Smooth muscle cell (in vitro differentiated cells): ENCODE results near the gene LCN6. TPM values are rescaled to one million over a fixed set of nuclear protein-coding genes. Genes with fewer than 3 reads are reported as not detected.

Experiments
- DNase-seq: peaks from one replicate; lab custom pipeline; 2025; ENCODE audit not compliant: unreplicated experiment; lab: John Stamatoyannopoulos, UW
- H2AFZ ChIP-seq: fragments of 200-600 bp; sonication (generic); 2 replicates; pipeline ENCODE4 v1.6.0; 2016; ENCODE audit warnings: antibody characterized with exemption, low read depth, mild to moderate bottlenecking
- H3F3A ChIP-seq: fragments of 200-600 bp; sonication (generic); 2 replicates; pipeline ENCODE4 v1.6.0; 2017; ENCODE audit warnings: antibody characterized with exemption, low read depth
- H3K27ac ChIP-seq: fragments of 200-600 bp; sonication (generic); 2 replicates; pipeline ENCODE4 v1.5.1; 2016; ENCODE audit warnings: low read depth, mild to moderate bottlenecking
- H3K27me3 ChIP-seq: fragments of 200-600 bp; sonication (generic); 2 replicates; pipeline ENCODE4 v1.6.1; 2016; ENCODE audit warnings: low read depth, mild to moderate bottlenecking
- H3K36me3 ChIP-seq: fragments of 200-600 bp; sonication (generic); 2 replicates; pipeline ENCODE4 v1.5.1; 2016; ENCODE audit warnings: low read depth
- H3K4me1 ChIP-seq: fragments of 200-600 bp; sonication (generic); 2 replicates; pipeline ENCODE4 v1.5.1; 2016; ENCODE audit warnings: low read depth
- H3K4me2 ChIP-seq: fragments of 200-600 bp; sonication (generic); 2 replicates; pipeline ENCODE4 v1.6.0; 2016; ENCODE audit warnings: mild to moderate bottlenecking
- H3K4me3 ChIP-seq: fragments of 200-600 bp; sonication (generic); 2 replicates; pipeline ENCODE4 v1.5.1; 2016; ENCODE audit warnings: mild to moderate bottlenecking
- H3K79me2 ChIP-seq: fragments of 200-600 bp; sonication (generic); 2 replicates; pipeline ENCODE4 v1.6.0; 2016; ENCODE audit warnings: low read depth, mild to moderate bottlenecking
- H3K9ac ChIP-seq: fragments of 200-600 bp; sonication (generic); 2 replicates; pipeline ENCODE4 v1.6.0; 2016; ENCODE audit warnings: low read depth
- H3K9me3 ChIP-seq: fragments of 200-600 bp; sonication (generic); replicated peaks from 2 replicates; pipeline ENCODE4 v1.5.1; 2016; ENCODE audit warnings: low read depth
- H4K20me1 ChIP-seq: fragments of 200-600 bp; sonication (generic); 2 replicates; pipeline ENCODE4 v1.6.0; 2016; ENCODE audit warnings: low read depth
- CTCF ChIP-seq: fragments of 200-600 bp; sonication (generic); IDR thresholded peaks from 2 replicates; pipeline ENCODE4 v1.5.1; 2017; ENCODE audit warnings: borderline replicate concordance, mild to moderate bottlenecking, antibody characterized with exemption; ENCODE audit not compliant: insufficient read depth, poor library complexity, severe bottlenecking
- WGBS: methylation state at CpG from one replicate; pipeline ENCODE4 v1.1.7; 2016; ENCODE audit warnings: low lambda C conversion rate; 5-methylcytosine and 5-hydroxymethylcytosine counted together
- polyA plus RNA-seq: library from polyadenylated mRNA; unstranded; fragments of >200 nt; fragmentation: Nextera tagmentation; extraction: Ambion mirVana; gene quantifications from 2 replicates; pipeline ENCODE4 v1.2.1, GENCODE V29; 2016
- total RNA-seq: library from RNA; depleted of rRNA; stranded (reverse); fragments of >200 nt; gene quantifications from 2 replicates; pipeline ENCODE4 v1.2.3, GENCODE V29; 2014

LCN6 gene
- total and polyA plus RNA-seq, 2 experiments from 2014 or later: not detected

DNA sequence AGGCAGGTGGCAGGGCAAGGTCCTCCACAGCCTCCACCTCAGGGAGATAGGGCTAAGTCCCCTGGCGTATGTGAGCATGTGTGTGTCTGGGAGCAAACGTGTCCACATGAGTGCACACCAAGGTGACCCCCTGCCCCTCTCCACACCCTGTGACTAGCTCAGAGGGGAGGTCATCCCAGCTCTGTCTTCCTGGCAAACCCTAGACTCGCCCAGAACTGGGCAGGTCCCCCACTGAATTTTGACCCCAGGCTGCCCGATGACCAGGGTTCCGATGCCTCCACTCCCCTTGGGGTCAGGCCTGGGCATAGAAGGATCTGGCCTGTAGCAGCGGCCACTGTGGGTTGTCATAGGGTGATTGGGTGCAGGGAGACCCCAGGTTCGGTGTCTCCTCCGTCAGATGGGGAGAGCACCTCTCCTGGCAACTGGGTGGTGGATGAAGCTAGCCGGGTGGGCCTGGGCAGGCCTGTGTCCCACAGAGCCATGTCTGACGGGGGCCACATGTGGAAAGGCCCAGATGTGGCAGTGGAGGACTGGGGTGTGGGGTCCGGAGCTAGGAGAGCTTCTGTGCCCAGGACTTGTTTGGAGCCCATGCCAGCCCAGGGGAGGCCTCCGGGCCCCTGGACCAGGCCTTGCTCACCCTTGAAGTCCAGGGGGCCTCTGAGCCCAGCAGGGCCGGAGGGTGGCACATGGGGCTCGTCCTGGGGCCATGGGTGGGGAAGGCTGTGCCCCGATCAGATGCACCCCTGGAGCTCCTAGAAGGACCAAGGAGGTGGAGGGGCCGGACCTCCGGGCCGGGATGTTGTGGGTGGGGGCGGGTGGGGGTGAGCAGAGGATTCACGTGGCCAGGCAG, 29.8 kb downstream of the LCN6 start:
- H3K4me3 ChIP-seq: no peak overlapping the region
- no peak overlapping the region for H2AFZ ChIP-seq
- no peak for DNase-seq
- H3K79me2 ChIP-seq: no peaks in the 10 kb centered on the region
- no peaks in the 10 kb centered on the region for H3F3A ChIP-seq
- no peak overlapping the region for H3K27ac ChIP-seq
- no peaks in the 10 kb centered on the region for H3K36me3 ChIP-seq
- no peak for TF ChIP-seq CTCF
- H3K9me3 ChIP-seq: no peaks in the 10 kb centered on the region
- H4K20me1 ChIP-seq: peaks cover 64% of the 10 kb centered on the region
- 95% methylated on average over 15 of the region's 20 CpGs for WGBS
- peaks cover 2% of the 10 kb centered on the region for H3K4me1 ChIP-seq
- no peak overlapping the region for H3K9ac ChIP-seq
- H3K4me2 ChIP-seq: no peak overlapping the region
- no peaks in the 10 kb centered on the region for H3K27me3 ChIP-seq

DNA sequence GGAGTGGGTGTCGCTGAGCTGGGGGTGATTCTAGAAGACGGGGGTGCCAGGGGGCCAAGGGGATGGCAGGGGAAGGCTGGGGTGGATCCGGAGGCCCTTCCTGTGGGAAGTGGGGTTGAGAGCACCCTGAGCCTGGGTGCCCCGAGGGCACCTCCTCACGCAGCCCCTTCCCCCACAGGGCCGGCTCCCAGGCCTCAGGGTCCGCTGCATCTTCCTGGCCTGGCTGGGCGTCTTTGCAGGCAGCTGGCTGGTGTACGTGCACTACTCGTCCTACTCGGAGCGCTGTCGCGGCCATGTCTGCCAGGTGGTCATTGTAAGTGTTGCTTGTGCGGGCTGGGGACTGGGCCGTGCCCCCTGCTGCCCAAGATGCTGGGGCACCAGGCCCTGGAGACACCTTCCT, 30.9 kb downstream of the LCN6 start:
- Histone ChIP-seq H3K9ac (no peak overlapping the region), H3K9me3 (no peaks in the 10 kb centered on the region), H2AFZ (no peak overlapping the region), H3K4me1 (peaks cover 8% of the 10 kb centered on the region), H3K27ac (no peak overlapping the region), H3K79me2 (no peaks in the 10 kb centered on the region), H3K4me3 (no peak overlapping the region), H4K20me1 (peaks cover 52% of the 10 kb centered on the region), H3K36me3 (no peaks in the 10 kb centered on the region), H3F3A (no peaks in the 10 kb centered on the region), H3K4me2 (no peak overlapping the region), H3K27me3 (no peaks in the 10 kb centered on the region)
- 96% methylated on average over 14 of the region's 16 CpGs for WGBS
- no peak for TF ChIP-seq CTCF
- DNase-seq: no peak

DNA sequence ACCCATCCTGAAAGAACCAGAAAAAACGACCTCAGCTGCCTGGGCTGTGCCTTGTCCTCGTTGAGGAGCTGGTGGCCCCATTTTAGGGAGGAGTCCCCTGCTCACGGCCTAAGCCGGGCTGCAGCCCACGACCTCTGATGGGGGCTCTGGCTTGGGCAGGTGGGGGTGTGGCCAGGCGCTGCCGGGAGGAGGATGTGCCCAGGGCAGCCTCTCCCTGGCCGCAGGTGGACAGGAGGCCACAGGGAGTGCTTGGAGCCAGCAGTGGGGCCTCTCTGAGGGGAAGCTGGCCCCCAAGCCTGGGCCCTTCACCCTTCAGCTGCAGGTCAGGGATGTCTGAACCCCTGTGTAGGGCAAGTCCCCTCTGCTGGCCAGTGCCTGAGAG, 33.4 kb downstream of the LCN6 start:
- no peaks in the 10 kb centered on the region for H3K36me3 ChIP-seq
- H3K27me3 ChIP-seq: no peaks in the 10 kb centered on the region
- TF ChIP-seq CTCF: no peak
- no peak overlapping the region for H3K9ac ChIP-seq
- H3K4me2 ChIP-seq: no peak overlapping the region
- H2AFZ ChIP-seq: no peak overlapping the region
- no peak overlapping the region for H3K27ac ChIP-seq
- WGBS: 89% methylated on average over 8 of the region's 8 CpGs
- DNase-seq: no peak
- H4K20me1 ChIP-seq: peaks cover 27% of the 10 kb centered on the region
- no peaks in the 10 kb centered on the region for H3K79me2 ChIP-seq
- peaks cover 8% of the 10 kb centered on the region for H3K4me1 ChIP-seq
- no peaks in the 10 kb centered on the region for H3K9me3 ChIP-seq
- H3F3A ChIP-seq: peaks cover 6% of the 10 kb centered on the region
- H3K4me3 ChIP-seq: no peak overlapping the region
